DOHH2 (cell line): ENCODE measurements around the gene IFRD2.

Experiments
- H3F3A ChIP-seq: fragments of 200-600 bp; sonication (generic), shearing (Covaris generic); 2 replicates; pipeline ENCODE4 v1.6.0; 2016; ENCODE audit warnings: antibody characterized with exemption, mild to moderate bottlenecking; ENCODE audit not compliant: control insufficient read depth, insufficient read depth
- H3K27ac ChIP-seq: fragments of 200-600 bp; sonication (generic); 2 replicates; pipeline ENCODE4 v1.5.1; 2014; ENCODE audit warnings: low read depth, mild to moderate bottlenecking, low read length, moderate library complexity
- H3K27me3 ChIP-seq: fragments of 200-600 bp; sonication (generic); 2 replicates; pipeline ENCODE4 v1.6.1; 2014; ENCODE audit warnings: mild to moderate bottlenecking, low read length, mixed read lengths; ENCODE audit not compliant: control insufficient read depth
- H3K36me3 ChIP-seq: fragments of 200-600 bp; sonication (generic); 2 replicates; pipeline ENCODE4 v1.6.1; 2014; ENCODE audit warnings: mild to moderate bottlenecking, low read length, moderate library complexity, mixed read lengths; ENCODE audit not compliant: control insufficient read depth
- H3K4me1 ChIP-seq: fragments of 200-600 bp; sonication (generic); 2 replicates; pipeline ENCODE4 v1.6.1; 2014; ENCODE audit warnings: mild to moderate bottlenecking, low read length, mixed read lengths; ENCODE audit not compliant: control insufficient read depth
- H3K4me2 ChIP-seq: fragments of 200-600 bp; sonication (generic); 2 replicates; pipeline ENCODE4 v1.6.0; 2014; ENCODE audit warnings: mild to moderate bottlenecking, low read length, moderate library complexity
- H3K4me3 ChIP-seq: fragments of 200-600 bp; sonication (generic); 2 replicates; pipeline ENCODE4 v1.5.1; 2014; ENCODE audit warnings: mild to moderate bottlenecking, low read length, mixed read lengths
- H3K79me2 ChIP-seq: fragments of 200-600 bp; sonication (generic); 2 replicates; pipeline ENCODE4 v1.6.1; 2014; ENCODE audit warnings: mild to moderate bottlenecking, low read length, mixed read lengths; ENCODE audit not compliant: control insufficient read depth
- H3K9me2 ChIP-seq: fragments of 200-600 bp; sonication (generic); replicated peaks from 2 replicates; pipeline ENCODE4 v1.6.1; 2014; ENCODE audit warnings: mild to moderate bottlenecking, low read length, mixed read lengths; ENCODE audit not compliant: control insufficient read depth
- H3K9me3 ChIP-seq: fragments of 200-600 bp; sonication (generic); 2 replicates; pipeline ENCODE4 v1.6.1; 2014; ENCODE audit warnings: antibody characterized with exemption, low read length, mixed read lengths; ENCODE audit not compliant: control insufficient read depth, insufficient read depth
- H4K20me1 ChIP-seq: fragments of 200-600 bp; sonication (generic); 2 replicates; pipeline ENCODE4 v1.6.0; 2014; ENCODE audit warnings: low read depth, mild to moderate bottlenecking, antibody characterized with exemption, low read length, moderate library complexity; ENCODE audit not compliant: control insufficient read depth, insufficient read depth
- EZH2phosphoT487 ChIP-seq: fragments of 200-600 bp; sonication (generic); IDR thresholded peaks from 2 replicates; pipeline ENCODE4 v1.6.1; 2017; ENCODE audit warnings: borderline replicate concordance, mild to moderate bottlenecking, antibody characterized with exemption, low read length, moderate library complexity, mixed read lengths
- TF ChIP-seq, protein P1 (sequence below): fragments of 200-600 bp; sonication (generic); IDR thresholded peaks from one replicate; pipeline ENCODE4 v1.5.1; 2014; ENCODE audit warnings: antibody characterized with exemption, mild to moderate bottlenecking, low read depth, low read length; ENCODE audit not compliant: poor library complexity, severe bottlenecking

Gene IFRD2

GRCh38 chr3:50289130-50289529 lies 3.1 kb downstream of the IFRD2 start:
- no peak for TF ChIP-seq EZH2phosphoT487
- H3K36me3 ChIP-seq: peaks cover 55% of the 10 kb centered on the region
- H3K9me3 ChIP-seq: no peaks in the 10 kb centered on the region
- no peaks in the 10 kb centered on the region; the same call in 1 of the 2 replicates for H3F3A ChIP-seq
- H3K27ac ChIP-seq: no peak overlapping the region
- H3K4me3 ChIP-seq: no peak overlapping the region
- no peaks in the 10 kb centered on the region for H4K20me1 ChIP-seq
- H3K27me3 ChIP-seq: no peaks in the 10 kb centered on the region
- H3K79me2 ChIP-seq: peaks cover 32% of the 10 kb centered on the region
- no peak overlapping the region for H3K4me2 ChIP-seq
- peaks cover 16% of the 10 kb centered on the region for H3K4me1 ChIP-seq
- no peaks in the 10 kb centered on the region for H3K9me2 ChIP-seq

GRCh38 chr3:50288387-50289007 lies 3.7 kb downstream of the IFRD2 start:
- Histone ChIP-seq H3K79me2 (peaks cover 32% of the 10 kb centered on the region), H3K4me2 (no peak overlapping the region), H3F3A (no peaks in the 10 kb centered on the region; the same call in 1 of the 2 replicates), H3K27me3 (no peaks in the 10 kb centered on the region), H3K4me3 (no peak overlapping the region), H3K27ac (no peak overlapping the region), H3K4me1 (peaks cover 16% of the 10 kb centered on the region), H4K20me1 (no peaks in the 10 kb centered on the region), H3K9me3 (no peaks in the 10 kb centered on the region), H3K9me2 (no peaks in the 10 kb centered on the region), H3K36me3 (peaks cover 55% of the 10 kb centered on the region)
- no peak for TF ChIP-seq EZH2phosphoT487
- TF ChIP-seq, protein P1, sequence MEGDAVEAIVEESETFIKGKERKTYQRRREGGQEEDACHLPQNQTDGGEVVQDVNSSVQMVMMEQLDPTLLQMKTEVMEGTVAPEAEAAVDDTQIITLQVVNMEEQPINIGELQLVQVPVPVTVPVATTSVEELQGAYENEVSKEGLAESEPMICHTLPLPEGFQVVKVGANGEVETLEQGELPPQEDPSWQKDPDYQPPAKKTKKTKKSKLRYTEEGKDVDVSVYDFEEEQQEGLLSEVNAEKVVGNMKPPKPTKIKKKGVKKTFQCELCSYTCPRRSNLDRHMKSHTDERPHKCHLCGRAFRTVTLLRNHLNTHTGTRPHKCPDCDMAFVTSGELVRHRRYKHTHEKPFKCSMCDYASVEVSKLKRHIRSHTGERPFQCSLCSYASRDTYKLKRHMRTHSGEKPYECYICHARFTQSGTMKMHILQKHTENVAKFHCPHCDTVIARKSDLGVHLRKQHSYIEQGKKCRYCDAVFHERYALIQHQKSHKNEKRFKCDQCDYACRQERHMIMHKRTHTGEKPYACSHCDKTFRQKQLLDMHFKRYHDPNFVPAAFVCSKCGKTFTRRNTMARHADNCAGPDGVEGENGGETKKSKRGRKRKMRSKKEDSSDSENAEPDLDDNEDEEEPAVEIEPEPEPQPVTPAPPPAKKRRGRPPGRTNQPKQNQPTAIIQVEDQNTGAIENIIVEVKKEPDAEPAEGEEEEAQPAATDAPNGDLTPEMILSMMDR: no peak

GRCh38 chr3:50287262-50287661 lies 5.0 kb downstream of the IFRD2 start:
- Histone ChIP-seq H3K79me2 (peaks cover 32% of the 10 kb centered on the region), H4K20me1 (no peaks in the 10 kb centered on the region), H3K4me1 (peaks cover 6% of the 10 kb centered on the region), H3F3A (no peaks in the 10 kb centered on the region; the same call in 1 of the 2 replicates), H3K4me3 (no peak overlapping the region), H3K9me3 (no peaks in the 10 kb centered on the region), H3K4me2 (no peak overlapping the region), H3K9me2 (no peaks in the 10 kb centered on the region), H3K27me3 (no peaks in the 10 kb centered on the region), H3K36me3 (peaks cover 55% of the 10 kb centered on the region), H3K27ac (no peak overlapping the region)
- TF ChIP-seq EZH2phosphoT487: no peak
- TF ChIP-seq, protein P1: no peak
